Measurements from ENCODE around the gene LCN9.

LCN9 gene

DNA sequence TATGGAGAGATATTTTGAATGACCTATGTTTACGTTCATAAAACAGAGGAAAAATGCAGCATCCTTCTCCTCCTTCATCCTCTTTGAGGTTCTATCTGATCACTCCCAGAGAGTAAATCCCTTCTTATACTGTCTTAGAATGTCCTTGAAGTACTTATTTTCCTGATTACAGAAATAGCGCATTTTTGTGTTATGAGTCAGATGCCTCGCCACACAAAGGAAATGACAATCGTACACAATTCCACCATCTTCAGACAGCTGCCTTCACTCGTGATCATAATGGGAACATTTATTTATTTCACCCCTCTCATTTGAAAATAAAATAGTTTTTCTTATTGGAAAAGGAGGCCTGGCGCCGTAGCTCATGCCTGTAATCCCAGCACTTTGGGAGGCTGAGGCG lies 21.4 kb upstream of the LCN9 start:
- in situ Hi-C loops (cut with MboI; ENCODE audit: low pct_unique_long_range_greater_than_20kb, low sequenced_read_pairs), result no loop called here

DNA sequence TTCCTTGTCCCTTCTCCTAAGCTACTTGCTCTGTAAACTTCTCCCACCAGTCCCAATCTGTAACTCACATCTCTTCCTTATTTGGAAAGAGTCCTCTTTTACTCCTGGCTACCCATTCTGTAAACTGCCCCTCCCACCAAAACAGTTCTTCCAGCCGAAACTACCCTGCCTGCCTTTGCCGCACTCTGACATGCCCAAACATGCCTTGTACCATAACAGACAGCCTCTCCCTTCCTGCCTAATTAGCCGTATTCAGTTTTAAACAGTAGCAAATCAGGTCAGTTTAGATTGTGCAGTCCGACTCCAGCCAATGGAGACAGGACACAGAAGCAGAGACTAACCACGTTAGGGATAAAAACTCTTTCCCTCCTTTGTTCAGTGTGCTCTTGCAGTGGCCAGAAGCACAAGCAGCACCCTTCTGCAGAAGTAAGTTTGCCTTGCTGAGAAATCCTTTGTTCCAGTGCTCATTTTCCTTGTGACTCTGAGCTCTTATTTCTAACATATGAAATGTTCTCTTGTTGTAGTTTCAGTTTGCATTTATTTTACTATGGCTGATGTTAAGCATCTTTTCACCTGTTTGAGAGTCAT lies 18.4 kb upstream of the LCN9 start:
- peak; percentile 31 for DNase-seq
- in situ Hi-C loops (cut with MboI; ENCODE audit: low pct_unique_long_range_greater_than_20kb, low sequenced_read_pairs), result no loop called here

More for the DNA sequence above, 21.4 kb upstream of the LCN9 start:
- DNase-seq, result no peak

DNA sequence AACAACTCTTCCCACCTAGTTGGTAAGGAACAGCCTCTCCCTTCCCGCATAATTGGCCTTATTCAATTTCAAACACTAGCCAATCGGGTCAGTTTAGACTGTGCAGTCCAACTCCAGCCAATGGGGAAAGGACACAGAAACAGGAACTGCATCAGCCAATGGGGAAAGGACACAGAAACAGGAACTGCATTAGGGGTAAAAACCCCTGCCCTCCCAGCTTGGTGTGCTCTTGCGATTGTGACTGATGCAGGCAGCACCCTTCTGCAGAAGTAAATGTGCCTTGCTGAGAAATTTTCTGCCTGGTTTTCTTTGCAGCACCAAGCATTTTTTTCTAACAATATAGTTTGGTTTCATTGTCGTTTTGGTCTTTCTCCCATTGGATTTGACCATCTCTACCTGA lies 15.2 kb upstream of the LCN9 start:
- in situ Hi-C loops (cut with MboI; ENCODE audit: low pct_unique_long_range_greater_than_20kb, low sequenced_read_pairs), result no loop called here

DNA sequence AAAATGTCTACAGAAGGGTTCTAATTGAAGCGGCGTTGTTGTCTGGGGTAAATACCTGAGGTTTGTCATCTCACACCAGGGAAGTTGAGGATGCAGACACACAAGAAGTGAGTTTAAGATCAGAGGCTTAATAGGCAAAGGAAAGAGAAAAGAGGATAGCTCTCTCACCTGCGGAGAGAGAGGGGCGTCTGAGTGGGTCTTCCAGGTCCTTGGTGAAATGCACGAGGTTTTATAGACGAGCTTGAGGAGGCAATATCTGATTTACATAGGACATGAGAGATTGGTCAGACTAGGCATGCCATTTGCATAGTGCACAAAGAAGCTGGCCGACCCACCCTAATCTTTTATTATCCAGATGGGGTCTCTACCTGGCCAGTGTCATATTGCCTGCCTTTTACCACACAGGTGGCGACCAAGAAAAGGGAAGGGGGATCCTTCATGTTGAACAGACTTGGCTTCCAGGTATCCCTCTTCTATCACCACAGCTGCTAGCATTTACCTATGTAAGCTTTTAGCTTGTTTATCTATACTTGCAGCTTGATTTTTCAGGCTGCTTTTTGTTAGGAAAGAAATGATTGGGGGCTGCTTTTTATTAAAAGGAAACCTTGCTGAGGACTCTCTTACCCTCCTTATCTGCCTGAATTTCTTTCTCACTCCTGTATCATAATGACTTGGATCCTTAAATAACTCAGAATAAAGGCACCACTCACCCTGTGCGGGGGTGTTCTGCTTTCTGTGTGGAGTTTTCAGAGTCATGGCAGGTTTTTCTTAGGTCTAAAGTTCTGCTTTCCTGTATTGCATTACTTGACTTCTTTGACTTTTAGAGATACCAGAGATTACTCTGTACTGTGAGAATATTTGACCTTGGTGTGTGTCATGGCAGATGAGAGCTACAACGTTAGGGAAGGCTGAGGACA lies 14.4 kb upstream of the LCN9 start:
- no peak for DNase-seq
- in situ Hi-C loops (cut with MboI; ENCODE audit: low pct_unique_long_range_greater_than_20kb, low sequenced_read_pairs), result no loop called here

More for the DNA sequence above, 15.2 kb upstream of the LCN9 start:
- DNase-seq, result peak; percentile 1

DNA sequence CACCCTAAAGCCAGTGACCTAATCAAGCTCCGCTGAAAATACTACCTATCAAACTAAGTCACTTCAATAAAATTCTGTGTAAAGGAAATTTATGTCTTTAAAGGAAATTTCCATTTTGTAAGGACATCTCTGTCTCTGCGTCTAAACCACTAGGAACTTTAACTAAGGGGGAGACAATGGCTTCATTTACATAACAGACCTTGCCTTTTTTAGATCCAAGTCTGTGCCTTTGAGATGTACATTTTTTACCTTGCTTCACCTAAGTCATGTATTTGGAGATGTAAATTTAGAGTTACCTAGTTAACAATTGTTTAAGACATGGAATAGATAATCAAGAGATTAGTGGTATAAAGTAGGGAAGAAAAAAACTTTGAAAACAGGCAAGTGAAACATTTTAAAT lies 13.6 kb upstream of the LCN9 start:
- in situ Hi-C loops (cut with MboI; ENCODE audit: low pct_unique_long_range_greater_than_20kb, low sequenced_read_pairs), result no loop called here
- no peak for DNase-seq

DNA sequence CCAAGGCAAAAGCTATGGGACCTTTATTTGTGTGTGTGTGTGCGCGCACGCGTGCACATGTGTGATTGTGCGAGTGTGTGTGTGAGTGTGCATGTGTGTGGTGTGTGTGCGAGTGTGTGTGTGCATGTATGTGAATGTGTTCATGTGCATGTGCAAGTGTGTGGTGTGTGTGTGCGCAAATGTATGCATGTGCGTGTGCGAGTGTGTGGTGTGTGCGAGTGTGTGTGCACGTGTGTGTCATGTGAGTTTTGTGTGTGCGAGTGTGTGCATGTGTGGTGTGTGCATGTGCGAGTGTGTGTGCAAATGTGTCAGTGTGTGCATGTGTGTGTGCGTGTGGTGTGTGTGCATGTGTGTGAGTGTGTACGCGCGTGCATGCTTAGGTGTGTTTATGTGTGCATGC lies 12.7 kb upstream of the LCN9 start:
- DNase-seq, result no peak
- in situ Hi-C loops (cut with MboI; ENCODE audit: low pct_unique_long_range_greater_than_20kb, low sequenced_read_pairs), result no loop called here

DNA sequence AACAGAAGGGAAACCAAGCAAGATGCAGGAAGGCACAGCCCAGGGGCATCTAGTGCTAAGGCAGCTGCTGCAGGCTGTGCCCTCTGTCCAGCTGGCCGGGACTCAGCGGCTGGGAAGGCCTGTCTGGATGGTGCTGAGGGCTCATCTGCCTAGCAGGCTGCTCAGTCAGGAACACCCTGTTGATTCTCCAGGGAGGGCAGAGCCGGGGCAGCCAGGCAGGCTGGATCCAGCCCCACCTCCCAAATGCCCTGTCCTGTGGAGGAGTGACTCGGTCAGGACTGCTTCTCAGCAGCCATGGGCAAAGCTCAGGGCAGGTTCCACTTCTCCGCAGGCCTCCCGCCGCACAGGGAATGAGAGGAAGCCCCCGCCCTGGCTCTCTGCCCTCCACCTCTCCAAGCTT lies 7.8 kb upstream of the LCN9 start:
- no peak for DNase-seq
- in situ Hi-C loops (cut with MboI; ENCODE audit: low pct_unique_long_range_greater_than_20kb, low sequenced_read_pairs), result no loop called here

DNA sequence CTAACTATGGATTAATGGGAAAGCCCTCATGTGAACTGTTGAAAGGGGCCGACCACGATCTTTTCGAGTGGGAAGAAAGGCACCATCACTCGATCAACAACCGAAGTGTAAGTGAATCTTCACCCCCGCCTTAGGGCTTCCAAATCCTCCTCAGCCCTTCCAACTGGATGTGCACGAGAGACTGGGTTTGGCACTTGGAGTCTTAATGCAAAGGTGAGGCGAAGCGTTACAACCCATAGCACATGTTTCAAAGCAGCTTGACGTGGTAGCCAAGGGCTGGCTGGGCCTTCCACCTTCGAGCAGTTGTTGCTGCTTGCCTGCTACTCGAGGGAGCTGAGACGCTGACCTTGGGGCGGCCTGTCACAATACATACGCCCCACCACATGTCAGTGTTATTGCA lies 5.7 kb upstream of the LCN9 start:
- in situ Hi-C loops (cut with MboI; ENCODE audit: low pct_unique_long_range_greater_than_20kb, low sequenced_read_pairs), result no loop called here
- DNase-seq, result no peak

DNA sequence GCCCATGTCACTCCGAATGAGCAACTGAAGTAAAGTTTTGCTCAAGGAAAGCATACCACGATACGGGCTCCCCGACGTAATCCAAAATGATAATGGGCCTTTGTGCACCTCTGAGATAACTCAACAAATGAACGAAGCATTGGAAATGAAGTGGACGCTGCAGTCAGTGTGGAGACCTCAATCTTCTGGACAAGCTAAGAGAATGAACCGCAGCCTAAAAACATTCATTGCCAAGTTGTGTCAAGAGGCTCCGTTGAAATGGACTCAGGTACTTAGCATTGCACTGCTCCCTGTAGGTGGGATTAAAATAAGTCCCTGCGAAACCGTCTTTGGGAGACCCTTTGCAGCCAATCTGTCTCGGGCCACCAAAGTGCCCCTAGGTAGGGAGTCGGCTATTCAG lies 3.9 kb upstream of the LCN9 start:
- in situ Hi-C loops (cut with MboI; ENCODE audit: low pct_unique_long_range_greater_than_20kb, low sequenced_read_pairs), result no loop called here
- no peak for DNase-seq

DNA sequence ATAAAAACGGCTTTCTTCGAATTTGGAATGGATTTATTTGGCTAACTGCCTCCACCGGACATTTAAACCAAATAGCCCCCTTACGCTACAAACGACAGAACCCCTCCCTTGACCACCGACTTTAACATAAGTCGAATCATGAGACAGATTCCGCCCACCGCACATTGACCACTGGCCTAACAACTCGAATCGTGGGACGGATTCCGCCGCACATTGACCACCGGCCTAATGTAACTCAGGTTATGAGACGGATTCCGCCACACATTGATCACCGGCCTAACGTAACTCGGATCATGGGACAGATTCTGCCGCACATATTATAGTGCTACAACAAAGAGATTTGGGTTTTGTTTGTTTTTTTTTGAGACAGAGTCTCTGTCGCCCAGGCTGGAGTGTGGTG lies 2.7 kb upstream of the LCN9 start:
- DNase-seq, result no peak
- in situ Hi-C loops (cut with MboI; ENCODE audit: low pct_unique_long_range_greater_than_20kb, low sequenced_read_pairs), result no loop called here

DNA sequence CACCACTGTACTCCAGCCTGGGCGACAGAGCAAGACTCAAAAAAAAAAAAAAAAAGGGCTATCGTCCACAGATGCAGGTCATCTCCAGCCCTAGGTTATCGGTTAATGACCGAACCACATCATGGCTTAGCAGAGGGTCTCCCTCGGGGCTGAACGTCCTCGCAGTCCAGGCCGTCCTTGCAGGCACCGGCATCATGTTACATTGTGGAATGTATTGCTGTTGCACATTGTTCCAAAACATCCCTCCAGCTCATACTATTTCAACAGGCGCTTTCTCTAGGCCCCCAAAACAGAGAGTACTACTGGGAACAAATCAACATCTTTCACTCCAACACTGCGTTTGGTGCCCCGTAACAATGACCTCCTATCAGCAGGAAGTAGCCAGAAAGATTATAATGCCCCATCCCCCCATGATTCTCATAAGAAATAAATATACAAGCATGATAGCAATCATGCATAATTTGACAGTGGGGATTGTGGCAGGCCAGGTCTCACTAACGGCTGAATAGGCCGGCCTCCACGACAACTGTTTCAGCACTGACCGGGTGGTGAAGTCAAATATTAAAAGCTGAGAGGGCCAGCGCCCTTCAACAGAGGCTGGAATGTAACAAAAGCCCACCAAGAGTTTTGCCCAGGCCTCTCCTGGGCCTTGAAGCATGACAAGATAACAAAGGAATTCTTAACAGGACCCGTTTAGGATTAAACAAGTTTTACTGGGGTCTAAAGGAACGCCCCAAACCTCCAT lies 1.1 kb upstream of the LCN9 start:
- in situ Hi-C loops (cut with MboI; ENCODE audit: low pct_unique_long_range_greater_than_20kb, low sequenced_read_pairs), result no loop called here
- DNase-seq, result no peak

DNA sequence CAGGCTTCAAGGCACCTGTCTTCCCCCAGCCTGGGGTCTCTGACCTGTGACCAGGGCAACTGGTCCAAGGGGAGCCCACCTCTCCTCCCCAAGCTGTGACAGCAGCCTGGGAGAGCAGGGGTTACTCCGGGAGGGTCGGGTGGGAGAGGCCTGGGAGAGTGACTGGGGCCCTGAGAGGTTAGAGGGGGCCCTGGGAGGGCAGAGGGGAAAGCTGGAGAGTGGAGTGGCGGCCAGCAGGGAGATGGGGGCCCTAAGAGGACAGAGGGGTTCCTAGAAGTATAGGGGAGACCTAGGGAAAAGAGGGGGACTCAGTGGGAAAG lies 302 bp downstream of the LCN9 start:
- in situ Hi-C loops (cut with MboI; ENCODE audit: low pct_unique_long_range_greater_than_20kb, low sequenced_read_pairs), result no loop called here
- no peak for DNase-seq

DNA sequence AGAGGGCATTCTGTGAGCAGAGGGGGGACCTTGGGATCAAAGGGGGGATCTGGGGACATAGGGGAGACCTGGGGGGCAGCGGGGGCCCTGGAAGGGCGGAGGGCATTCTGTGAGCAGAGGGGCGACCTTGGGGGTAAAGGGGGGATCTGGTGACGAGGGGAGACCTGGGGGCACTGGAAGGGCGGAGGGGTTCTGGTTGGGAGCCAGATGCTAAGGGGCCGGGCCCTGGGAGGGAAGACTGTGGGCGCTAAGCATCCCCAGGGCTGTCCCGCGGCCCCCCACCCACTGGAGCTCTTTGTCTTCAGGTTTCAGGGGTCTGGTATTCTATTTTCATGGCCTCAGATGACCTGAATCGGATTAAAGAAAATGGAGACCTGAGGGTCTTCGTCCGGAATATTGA lies 748 bp downstream of the LCN9 start:
- in situ Hi-C loops (cut with MboI; ENCODE audit: low pct_unique_long_range_greater_than_20kb, low sequenced_read_pairs), result no loop called here
- no peak for DNase-seq

DNA sequence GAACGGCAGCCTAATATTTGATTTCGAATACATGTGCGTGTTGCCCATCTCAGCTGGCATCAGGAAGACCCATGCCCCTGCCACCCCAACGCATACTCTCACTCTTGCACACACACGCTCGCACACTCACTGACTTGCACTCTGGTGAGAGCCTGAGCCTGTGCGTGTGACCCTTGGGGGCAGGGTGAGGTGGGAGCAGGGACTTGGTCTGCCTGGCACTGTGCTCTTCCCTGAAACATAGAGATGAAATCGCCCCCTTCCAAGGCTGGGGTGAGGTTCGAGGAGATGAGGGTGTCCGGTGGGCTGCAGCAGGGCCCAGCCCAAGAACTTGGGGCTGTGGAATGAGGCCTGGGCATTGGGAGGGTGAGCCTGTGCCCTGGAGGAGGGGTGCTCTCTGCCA lies 1.2 kb downstream of the LCN9 start:
- in situ Hi-C loops (cut with MboI; ENCODE audit: low pct_unique_long_range_greater_than_20kb, low sequenced_read_pairs), result no loop called here
- DNase-seq, result no peak

DNA sequence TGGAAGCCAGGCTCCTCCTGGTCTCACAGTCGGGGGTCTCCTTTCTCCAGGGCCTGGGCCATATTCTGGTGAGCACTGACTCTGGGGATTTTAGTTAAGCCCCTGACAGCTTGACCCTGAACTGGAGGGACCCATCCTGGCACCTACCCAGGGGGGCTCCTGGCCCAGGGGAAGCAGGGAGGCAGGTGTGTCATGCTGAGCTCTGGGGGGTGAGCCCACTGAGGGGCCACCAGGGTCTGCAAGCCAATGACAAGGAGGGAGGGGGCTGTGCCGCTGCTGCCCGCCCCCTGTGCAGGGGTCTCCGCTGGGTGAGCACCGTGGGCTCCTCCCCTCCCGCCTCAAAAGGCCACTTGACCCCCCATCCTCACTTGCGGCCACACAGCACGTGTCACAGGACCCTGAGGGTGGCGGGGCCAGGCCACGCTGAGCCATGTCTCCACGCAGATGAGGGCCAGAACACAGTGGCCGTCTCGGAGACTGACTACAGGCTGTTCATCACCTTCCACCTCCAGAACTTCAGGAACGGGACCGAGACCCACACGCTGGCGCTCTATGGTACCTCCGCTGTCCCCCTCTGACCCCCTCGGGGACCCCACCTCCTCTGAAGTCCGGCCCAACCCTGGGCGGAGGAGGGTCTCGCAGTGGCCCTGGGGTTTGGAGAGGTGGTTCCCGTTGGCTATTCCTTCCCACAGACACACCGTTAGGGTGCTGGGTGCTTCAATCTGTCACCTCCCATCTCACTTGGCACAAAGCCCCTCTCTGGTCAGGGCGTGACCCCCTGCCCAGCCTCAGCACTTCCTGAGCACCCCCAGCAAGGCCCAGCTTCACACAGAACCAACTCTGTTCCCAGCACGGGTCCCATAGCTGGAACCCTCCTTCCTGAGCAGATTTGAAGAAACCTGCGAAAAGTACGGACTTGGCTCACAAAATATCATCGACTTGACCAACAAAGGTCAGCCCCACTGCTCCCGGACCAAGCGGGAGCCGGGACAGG lies 2.0 kb downstream of the LCN9 start:
- in situ Hi-C loops (cut with MboI; ENCODE audit: low pct_unique_long_range_greater_than_20kb, low sequenced_read_pairs), result no loop called here
- DNase-seq, result no peak

DNA sequence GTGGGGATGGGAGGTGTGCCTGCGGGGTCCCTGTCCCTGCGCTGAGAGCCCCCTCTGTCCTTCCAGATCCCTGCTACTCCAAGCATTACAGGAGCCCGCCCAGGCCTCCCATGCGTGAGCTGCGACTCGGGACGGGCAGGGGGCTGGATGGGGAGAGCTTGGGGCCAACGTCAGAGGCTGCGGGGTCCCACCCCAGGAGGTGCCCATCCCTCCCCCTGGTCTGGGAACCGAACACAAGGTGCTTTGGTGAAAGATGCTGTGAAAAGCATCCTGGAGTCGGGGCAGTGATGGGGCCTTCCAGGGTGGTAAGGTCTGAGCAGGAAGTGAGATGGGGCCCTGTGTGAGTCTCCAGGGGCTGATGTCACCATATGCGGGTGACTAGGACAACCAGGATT lies 2.7 kb downstream of the LCN9 start:
- no peak for DNase-seq
- in situ Hi-C loops (cut with MboI; ENCODE audit: low pct_unique_long_range_greater_than_20kb, low sequenced_read_pairs), result no loop called here

DNA sequence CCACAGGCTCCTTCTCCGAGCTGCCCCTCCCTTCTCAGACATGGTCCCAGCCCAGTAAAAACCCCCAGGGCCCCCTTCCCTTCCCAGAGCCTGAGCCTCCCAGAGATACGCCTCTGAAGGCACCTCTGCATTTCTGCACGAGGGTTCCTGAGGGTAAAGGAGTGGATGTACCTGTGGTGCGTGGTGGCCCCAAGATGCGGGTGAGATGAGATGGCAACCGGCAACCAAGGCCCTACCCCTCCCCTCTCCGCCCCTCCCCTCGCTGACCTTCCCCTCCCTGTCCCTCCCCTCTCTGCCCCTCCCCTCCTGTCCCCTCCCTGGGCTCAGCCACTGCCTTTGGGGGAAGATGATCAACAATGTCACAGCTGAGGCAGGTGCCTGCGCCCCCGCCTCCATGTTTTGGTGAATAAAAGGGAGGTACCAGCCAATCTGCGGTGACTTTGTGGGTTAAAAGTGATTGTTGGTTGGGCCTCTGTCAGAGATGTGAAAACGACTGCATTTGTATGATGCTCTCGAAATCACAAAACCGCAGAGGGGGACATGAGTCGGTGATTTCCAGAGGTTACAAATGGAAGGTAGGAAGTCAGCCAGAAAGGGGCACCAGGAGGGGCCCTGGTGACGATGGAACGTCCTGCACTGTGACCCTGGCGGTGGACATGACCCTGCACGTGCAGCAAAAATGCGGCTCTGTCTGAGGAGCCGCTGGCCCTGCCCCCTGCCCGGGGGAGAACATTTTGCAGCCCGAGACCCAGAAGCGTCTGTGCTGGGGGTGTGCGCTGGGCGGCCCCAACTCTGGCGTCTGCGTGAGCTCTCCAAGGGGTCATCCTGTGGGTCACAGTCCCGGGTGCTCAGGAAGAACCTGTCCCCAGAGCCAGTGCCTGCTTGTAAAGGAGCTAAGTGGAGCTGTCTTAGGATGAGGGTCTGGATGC lies 3.7 kb downstream of the LCN9 start:
- in situ Hi-C loops (cut with MboI; ENCODE audit: low pct_unique_long_range_greater_than_20kb, low sequenced_read_pairs), result no loop called here
- DNase-seq, result no peak

DNA sequence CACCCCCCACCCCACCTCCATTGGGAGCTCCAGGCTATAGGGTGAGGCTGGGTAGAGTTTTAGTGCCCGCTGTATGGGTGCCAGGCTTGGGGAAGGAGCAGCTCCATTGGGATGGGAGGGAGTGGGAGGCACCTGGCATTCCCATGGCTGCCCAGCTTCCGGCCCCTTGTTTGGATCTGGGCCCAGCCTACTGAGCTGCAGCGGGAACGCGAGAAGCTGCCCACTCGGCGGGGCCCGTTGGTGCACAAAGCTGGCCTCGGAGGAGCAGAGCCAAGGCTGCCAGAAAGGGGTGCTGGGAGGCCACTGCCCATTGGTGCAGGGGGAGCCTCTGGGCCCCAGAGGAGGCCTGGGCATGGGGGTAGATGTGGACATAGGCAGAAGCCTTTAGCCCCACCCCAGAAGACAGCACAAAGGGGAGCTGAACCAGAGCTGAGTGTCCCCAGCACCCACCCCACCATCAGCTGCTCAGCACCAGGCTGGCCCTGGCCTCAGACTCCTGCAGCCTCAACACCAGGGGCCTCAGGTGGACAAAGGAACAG lies 4.4 kb downstream of the LCN9 start:
- in situ Hi-C loops (cut with MboI; ENCODE audit: low pct_unique_long_range_greater_than_20kb, low sequenced_read_pairs), result no loop called here
- no peak for DNase-seq

All from KBM-7 (cell line).